PC-9 (cell line): ENCODE measurements around the gene RALB. TPM values are rescaled to one million over a fixed set of nuclear protein-coding genes. Genes with fewer than 3 reads are reported as not detected.

Experiments
- Bru-seq: library from RNA; stranded (reverse); fragments of 400-500 nt; gene quantifications from one replicate; lab custom pipeline; 2021; lab: Mats Ljungman, UMichigan
- BruChase-seq, 2 experiments: library from RNA; stranded (reverse); fragments of 400-500 nt; gene quantifications; one replicate each; lab custom pipeline; 2021; lab: Mats Ljungman, UMichigan
- BruUV-seq: library from RNA; stranded (reverse); fragments of 400-500 nt; replicated peaks from 2 replicates; lab custom pipeline; 2021; lab: Mats Ljungman, UMichigan
- CTCF ChIA-PET: fragments of 300-600 bp; sonication (Branson Sonifier 250); formaldehyde crosslinking; loops from one replicate; lab custom pipeline; 2022; ENCODE audit warnings: antibody characterized with exemption; lab: Charles Lee
- POLR2A ChIA-PET: fragments of 300-600 bp; sonication (Branson Sonifier 250); formaldehyde crosslinking; loops from one replicate; lab custom pipeline; 2022; ENCODE audit warnings: antibody characterized with exemption; ENCODE audit not compliant: unreplicated experiment; lab: Charles Lee
- DNase-seq, 2 experiments: peaks; one replicate each; pipeline versions ENCODE4 v3.0.0 to v3.0.0-alpha.2; 2015 to 2022; ENCODE audit warnings: mixed read lengths in 1 of 2
- H2AFZ ChIP-seq: fragments of 200-600 bp; sonication (generic); 2 replicates; pipeline ENCODE4 v1.8.1; 2017; ENCODE audit warnings: antibody characterized with exemption
- H3F3A ChIP-seq: fragments of 200-600 bp; sonication (generic); 2 replicates; pipeline ENCODE4 v1.8.1; 2017; ENCODE audit warnings: antibody characterized with exemption, mild to moderate bottlenecking, low read depth; ENCODE audit not compliant: insufficient read depth
- H3K27ac ChIP-seq: fragments of 200-600 bp; sonication (generic); 2 replicates; pipeline ENCODE4 v1.6.1; 2016; ENCODE audit warnings: mixed run types
- H3K27me3 ChIP-seq: fragments of 200-600 bp; sonication (generic); 2 replicates; pipeline ENCODE4 v1.6.1; 2016; ENCODE audit warnings: low read depth, mixed run types; ENCODE audit not compliant: insufficient read depth
- H3K36me3 ChIP-seq: fragments of 200-600 bp; sonication (generic); 2 replicates; pipeline ENCODE4 v1.6.1; 2016; ENCODE audit warnings: low read depth, mixed run types
- H3K4me1 ChIP-seq: fragments of 200-600 bp; sonication (generic); replicated peaks from 2 replicates; pipeline ENCODE4 v1.6.1; 2016; ENCODE audit warnings: mixed run types; ENCODE audit not compliant: insufficient read depth
- H3K4me2 ChIP-seq: fragments of 200-600 bp; sonication (generic); 2 replicates; pipeline ENCODE4 v1.6.1; 2017; ENCODE audit warnings: mixed run types
- H3K4me3 ChIP-seq: fragments of 200-600 bp; sonication (generic); 2 replicates; pipeline ENCODE4 v1.6.1; 2016; ENCODE audit warnings: mixed run types
- H3K79me2 ChIP-seq: fragments of 200-600 bp; sonication (generic); 2 replicates; pipeline ENCODE4 v1.6.1; 2017; ENCODE audit warnings: low read depth, mixed run types
- H3K9me2 ChIP-seq: fragments of 200-600 bp; sonication (generic); 2 replicates; pipeline ENCODE4 v1.8.1; 2017; ENCODE audit warnings: mild to moderate bottlenecking; ENCODE audit not compliant: insufficient read depth
- H3K9me3 ChIP-seq: fragments of 200-600 bp; sonication (generic); 2 replicates; pipeline ENCODE4 v1.8.1; 2016; ENCODE audit warnings: low read depth; ENCODE audit not compliant: insufficient read depth
- H4K20me1 ChIP-seq: fragments of 200-600 bp; sonication (generic); 2 replicates; pipeline ENCODE4 v1.8.1; 2017; ENCODE audit not compliant: insufficient read depth
- CTCF ChIP-seq: fragments of 200-600 bp; sonication (generic); conservative IDR thresholded peaks from 2 replicates; pipeline ENCODE4 v1.6.1; 2017; ENCODE audit warnings: mixed run types, antibody characterized with exemption, mild to moderate bottlenecking, moderate library complexity
- EZH2 ChIP-seq: fragments of 200-600 bp; sonication (generic); IDR thresholded peaks from 2 replicates; pipeline ENCODE4 v1.8.0; 2017; ENCODE audit warnings: antibody characterized with exemption, low read depth
- intact Hi-C: fragments of 100-400 bp; cut with micrococcal nuclease; formaldehyde crosslinking; loops from one replicate; pipeline ENCODE4 v1.10.0; 2022; ENCODE audit not compliant: unreplicated experiment
- long read RNA-seq: library from polyadenylated mRNA; stranded (forward); transcript quantifications from one replicate; pipeline ENCODE4 v2.0.0, GENCODE V29; 2022
- total RNA-seq: library from RNA; stranded (reverse); gene quantifications from 2 replicates; pipeline ENCODE4 v1.2.3, GENCODE V29; 2021

The RALB gene
- total RNA-seq = 74.2 and 86.6 TPM in 2 replicates
- percentile 85 among the genes with signal in this experiment for Bru-seq, nascent RNA
- percentile 79 among the genes with signal in this experiment for BruChase-seq, experiment 1, labeled RNA remaining after a 2-hour chase
- percentile 89 among the genes with signal in this experiment for BruChase-seq, experiment 2, labeled RNA remaining after a 6-hour chase
- long read RNA-seq, transcript RALB-201 (5 exons, 2,344 nt) = major isoform, 203 of 343 reads
- long read RNA-seq, transcript RALB-203 (5 exons, 1,252 nt) = minor isoform, 93 of 343 reads
- long read RNA-seq, partial matches to known transcripts = 33 of 343 reads
- long read RNA-seq, other reads (novel, unspliced or antisense) = 14 of 343 reads

GRCh38 chr2:120252225-120253020, at the start of gene RALB:
RALB (plus strand) TSS chr2:120252852; CDS start chr2:120278665, 25,813 bp downstream.
- ChIA-PET POLR2A (interaction anchor here (0.6 to 1.2 kb wide), 11 partner anchors 9 to 610 kb away, joined by 3 to 23 read pairs (median 5); partner anchors contain the start of genes PTPN4 and TMEM185B), CTCF (interaction anchor here (0.9 to 2.1 kb wide), 4 partner anchors 16 to 61 kb away, joined by 3 to 7 read pairs (median 4); partner anchors contain the start of gene TMEM185B)
- DNase-seq = peak; percentile 98 to 100
- Histone ChIP-seq H3K9me2 (no peaks in the 10 kb centered on the region), H3K4me2 (peak within 1 kb of the TSS; percentile 82), H3K36me3 (peaks cover 14% of the 10 kb centered on the region), H3K4me1 (peaks cover 42% of the 10 kb centered on the region), H3K9me3 (no peaks in the 10 kb centered on the region), H3K27ac (peak within 1 kb of the TSS; percentile 53), H3F3A (peaks cover 20% of the 10 kb centered on the region), H4K20me1 (peaks cover 9% of the 10 kb centered on the region; the same call in 1 of the 2 replicates), H2AFZ (peak within 1 kb of the TSS; percentile 80), H3K4me3 (peak within 1 kb of the TSS; percentile 80), H3K27me3 (no peaks in the 10 kb centered on the region), H3K79me2 (peaks cover 44% of the 10 kb centered on the region)
- TF ChIP-seq CTCF = no peak
- no peak for TF ChIP-seq EZH2
- no TSS peak for BruUV-seq
- intact Hi-C loops = loop anchor here (1.0 to 2.0 kb wide), 5 partner anchors 7 to 60 kb away; partner anchors contain the start of gene TMEM185B

GRCh38 chr2:120203251-120204021, 49.2 kb upstream of the RALB start:
- Histone ChIP-seq H3K4me1 (no peaks in the 10 kb centered on the region), H3K27ac (no peak overlapping the region), H3K4me2 (no peak overlapping the region), H3K79me2 (no peaks in the 10 kb centered on the region), H3F3A (no peaks in the 10 kb centered on the region), H3K4me3 (no peak overlapping the region), H3K9me2 (no peaks in the 10 kb centered on the region), H2AFZ (no peak overlapping the region), H4K20me1 (no peaks in the 10 kb centered on the region), H3K27me3 (no peaks in the 10 kb centered on the region), H3K36me3 (no peaks in the 10 kb centered on the region), H3K9me3 (no peaks in the 10 kb centered on the region; the same call in 1 of the 2 replicates)
- ChIA-PET POLR2A (interaction anchor here (0.6 kb wide), 1 partner anchor 728 kb away, joined by 5 read pairs; no protein-coding TSS in a partner anchor), CTCF (no interaction called here)
- no peak for DNase-seq
- TF ChIP-seq CTCF = no peak
- no peak for TF ChIP-seq EZH2
- intact Hi-C loops = no loop called here
- no TSS peak for BruUV-seq
